Measurements from ENCODE around the gene IFI27L2.

GRCh38 chr14:94175747-94176146 is 46.3 kb upstream of the IFI27L2 start:
- no peak for TF ChIP-seq CTCF (IDR thresholded peaks at IDR 0.05; ENCODE audit: insufficient read depth, low read depth, low read length)
- no peak for TF ChIP-seq EZH2 (IDR thresholded peaks at IDR 0.05; ENCODE audit: insufficient read depth, low read length)
